DMS153 treated with DMSO at 0.1 percent for 48 hours (cell line): ENCODE data around the gene U2AF2.

ENCODE experiments used
- DNase-seq: peaks from one replicate; lab custom pipeline; 2025; ENCODE audit not compliant: unreplicated experiment; lab: John Stamatoyannopoulos, UW

The U2AF2 gene

GRCh38 chr19:55621205-55621672, 33.6 kb upstream of the U2AF2 start:
- no peak for DNase-seq

- no peak for DNase-seq
Observed at GRCh38 chr19:55621673-55622231, 33.1 kb upstream of the U2AF2 start.

GRCh38 chr19:55622242-55622969, 32.4 kb upstream of the U2AF2 start:
- no peak for DNase-seq

- DNase-seq = no peak
Observed at GRCh38 chr19:55623130-55623529, 31.7 kb upstream of the U2AF2 start.

- DNase-seq = no peak
Observed at GRCh38 chr19:55623561-55623960, 31.3 kb upstream of the U2AF2 start.

- DNase-seq = peak; percentile 89
Observed at GRCh38 chr19:55624109-55625003, 30.5 kb upstream of the U2AF2 start, which contains the start of gene ZNF784. ZNF784 (minus strand) TSS chr19:55624566; CDS start chr19:55624561, 5 bp downstream.

- DNase-seq = no peak
Observed at GRCh38 chr19:55625004-55625326, 29.9 kb upstream of the U2AF2 start.

GRCh38 chr19:55626350-55626749, 28.5 kb upstream of the U2AF2 start:
- DNase-seq = no peak

- DNase-seq = peak; percentile 68
Observed at GRCh38 chr19:55632463-55632834, 22.4 kb upstream of the U2AF2 start.

GRCh38 chr19:55633861-55634260, 21.0 kb upstream of the U2AF2 start:
- DNase-seq = no peak

- DNase-seq = no peak
Observed at GRCh38 chr19:55635334-55635717, 19.5 kb upstream of the U2AF2 start.

GRCh38 chr19:55635856-55636440, 18.9 kb upstream of the U2AF2 start:
- DNase-seq = no peak

GRCh38 chr19:55636723-55637122, 18.1 kb upstream of the U2AF2 start:
- no peak for DNase-seq

GRCh38 chr19:55637534-55637933, 17.3 kb upstream of the U2AF2 start:
- no peak for DNase-seq

- no peak for DNase-seq
Observed at GRCh38 chr19:55638864-55639359, 15.9 kb upstream of the U2AF2 start.

- DNase-seq = peak; percentile 44
Observed at GRCh38 chr19:55640043-55640576, 14.7 kb upstream of the U2AF2 start.

GRCh38 chr19:55640577-55641425, 14.0 kb upstream of the U2AF2 start, which contains the start of gene ZNF580:
ZNF580 (plus strand) TSS chr19:55641002; CDS start chr19:55642509, 1,507 bp downstream.
- peak; percentile 39 for DNase-seq

- no peak for DNase-seq
Observed at GRCh38 chr19:55641426-55642152, 13.2 kb upstream of the U2AF2 start.
